HepG2 (cell line): ENCODE results near the gene EMC8. TPM values are rescaled to one million over a fixed set of nuclear protein-coding genes. Genes with fewer than 3 reads are reported as not detected.

ENCODE experiments used
- ARHGAP35 ChIP-seq: sonication (generic); formaldehyde crosslinking; IDR thresholded peaks from 2 replicates; pipeline ENCODE4 v1.9.0; 2022; ENCODE audit warnings: mild to moderate bottlenecking, inconsistent platforms, moderate library complexity, missing genetic modification reagents, borderline replicate concordance
- ARID3A ChIP-seq: IDR thresholded peaks from 2 replicates; pipeline ENCODE4 v1.6.1; 2012; ENCODE audit warnings: low read depth, low read length, improper control_type of control experiment
- ARNT2 ChIP-seq: sonication (generic); formaldehyde crosslinking; IDR thresholded peaks from 2 replicates; pipeline ENCODE4 v1.8.0; 2022; ENCODE audit warnings: mild to moderate bottlenecking, low read depth, missing genetic modification reagents, moderate library complexity
- FOXK1 ChIP-seq: sonication (generic); formaldehyde crosslinking; IDR thresholded peaks from 2 replicates; pipeline ENCODE4 v1.4.0; 2020; ENCODE audit warnings: low read depth, missing genetic modification reagents, borderline replicate concordance
- FOXO4 ChIP-seq: sonication (generic); formaldehyde crosslinking; conservative IDR thresholded peaks from 2 replicates; pipeline ENCODE4 v1.8.1; 2023; ENCODE audit warnings: missing genetic modification reagents
- HMGA1 ChIP-seq: sonication (generic); formaldehyde crosslinking; conservative IDR thresholded peaks from 2 replicates; pipeline ENCODE4 v1.4.0; 2020; ENCODE audit warnings: missing genetic modification reagents
- IRX3 ChIP-seq: sonication (generic); formaldehyde crosslinking; IDR thresholded peaks from 2 replicates; pipeline ENCODE4 v1.8.1; 2023; ENCODE audit warnings: mild to moderate bottlenecking, low read depth, missing genetic modification reagents, borderline replicate concordance
- SP140L ChIP-seq: sonication (generic); formaldehyde crosslinking; IDR thresholded peaks from 2 replicates; pipeline ENCODE4 v1.4.0; 2020; ENCODE audit warnings: missing genetic modification reagents, borderline replicate concordance
- TRAFD1 ChIP-seq: sonication (generic); formaldehyde crosslinking; IDR thresholded peaks from 2 replicates; pipeline ENCODE4 v1.5.1; 2020; ENCODE audit warnings: missing genetic modification reagents, mild to moderate bottlenecking, borderline replicate concordance
- ZBTB43 ChIP-seq: sonication (generic); formaldehyde crosslinking; conservative IDR thresholded peaks from 2 replicates; pipeline ENCODE4 v1.4.0; 2020; ENCODE audit warnings: missing genetic modification reagents
- ZC3H4 ChIP-seq: sonication (generic); formaldehyde crosslinking; IDR thresholded peaks from 2 replicates; pipeline ENCODE4 v1.4.0; 2020; ENCODE audit warnings: missing genetic modification reagents, borderline replicate concordance
- ZEB1 ChIP-seq: IDR thresholded peaks from 2 replicates; pipeline ENCODE4 v1.6.1; 2012; ENCODE audit warnings: mild to moderate bottlenecking, low read depth, inconsistent platforms; ENCODE audit not compliant: insufficient replicate concordance
- ZFP37 ChIP-seq: sonication (generic); formaldehyde crosslinking; IDR thresholded peaks from 2 replicates; pipeline ENCODE4 v1.4.0; 2020; ENCODE audit warnings: missing genetic modification reagents, borderline replicate concordance
- ZFP41 ChIP-seq: sonication (generic); formaldehyde crosslinking; IDR thresholded peaks from 2 replicates; pipeline ENCODE4 v1.4.0; 2020; ENCODE audit warnings: mild to moderate bottlenecking, missing genetic modification reagents, borderline replicate concordance
- ZNF589 ChIP-seq: sonication (generic); formaldehyde crosslinking; conservative IDR thresholded peaks from 2 replicates; pipeline ENCODE4 v1.8.0; 2022; ENCODE audit warnings: mild to moderate bottlenecking, moderate library complexity, missing genetic modification reagents
- ZNF800 ChIP-seq: sonication (generic); formaldehyde crosslinking; IDR thresholded peaks from 2 replicates; pipeline ENCODE4 v1.4.0; 2020; ENCODE audit warnings: missing genetic modification reagents
- ZSCAN12 ChIP-seq: sonication (generic); formaldehyde crosslinking; IDR thresholded peaks from 2 replicates; pipeline ENCODE4 v1.9.0; 2021; ENCODE audit warnings: mild to moderate bottlenecking, missing genetic modification reagents
- ZSCAN21 ChIP-seq: sonication (generic); formaldehyde crosslinking; IDR thresholded peaks from 2 replicates; pipeline ENCODE4 v1.8.0; 2022; ENCODE audit warnings: mild to moderate bottlenecking, missing genetic modification reagents, moderate library complexity, borderline replicate concordance
- polyA plus RNA-seq, 8 experiments: library from polyadenylated mRNA; depleted of rRNA in 3 of 8; stranded (reverse) in 7 of 8; unstranded in 1 of 8; fragments of >200 nt; fragmentation: Illumina TruSeq in 4 of 8; extraction: Trizol in 4 of 8; gene quantifications; 2 replicates each; pipeline versions ENCODE4 v1.2.1 to v1.2.3, GENCODE V29; 2011 to 2016; ENCODE audit warnings: low read depth in 4 of 8, missing spikeins in 1 of 8, mixed read lengths in 1 of 8; ENCODE audit not compliant: insufficient read depth in 1 of 8
- total RNA-seq, 5 experiments: library from RNA; depleted of rRNA; stranded (reverse); fragments of >200 nt; fragmentation: Illumina TruSeq; extraction: Trizol; gene quantifications; 2 replicates each; pipeline ENCODE4 v1.2.3, GENCODE V29; 2016; ENCODE audit warnings: low read depth in 1 of 5

Gene EMC8
- total and polyA plus RNA-seq, 2 of the 13 experiments (the other 11 are each of a cell fraction or from before 2014, with no cell fraction given), result 55.0 to 76.0 TPM

GRCh38 chr16:85847681-85848601 lies 48.6 kb upstream of the EMC8 start (continued):
- TF ChIP-seq ZFP37 (CRISPR knock-in tag), result no peak
- TF ChIP-seq ZEB1, result peak; percentile 34
- TF ChIP-seq ZBTB43 (CRISPR knock-in tag), result peak; percentile 86; the same call in 1 of the 2 replicates
- no peak for TF ChIP-seq HMGA1
- peak; percentile 83; the same call in 1 of the 2 replicates for TF ChIP-seq ZFP41 (CRISPR knock-in tag)
- TF ChIP-seq TRAFD1, result no peak
- TF ChIP-seq FOXO4, result no peak
- TF ChIP-seq ZC3H4, result no peak
- peak; percentile 91 for TF ChIP-seq ARID3A
- no peak for TF ChIP-seq SP140L (CRISPR knock-in tag)
- TF ChIP-seq ZSCAN12 (CRISPR knock-in tag), result no peak; the same call in 1 of the 2 replicates
- TF ChIP-seq ARHGAP35 (CRISPR knock-in tag), result 0 out of 2 replicates have a peak, but pooled peaks have one; percentile 19
- TF ChIP-seq ARNT2 (CRISPR knock-in tag), result peak; percentile 25; the same call in 1 of the 2 replicates
- 0 out of 2 replicates have a peak, but pooled peaks have one; percentile 79 for TF ChIP-seq IRX3 (CRISPR knock-in tag)
- no peak for TF ChIP-seq ZSCAN21 (CRISPR knock-in tag)
- 0 out of 2 replicates have a peak, but pooled peaks have one; percentile 42 for TF ChIP-seq ZNF800
- TF ChIP-seq FOXK1 (CRISPR knock-in tag), result peak; percentile 78; the same call in 1 of the 2 replicates
- peak; percentile 86 for TF ChIP-seq ZNF589 (CRISPR knock-in tag)
